ENCODE data around the gene HHAT. TPM values are rescaled to one million over a fixed set of nuclear protein-coding genes. Genes with fewer than 3 reads are reported as not detected.

Gene HHAT
- total RNA-seq, 1 donor from 2014 or later: 4.3 TPM

GRCh38 chr1:210336362-210336761 is 7.7 kb downstream of the HHAT start:
- Histone ChIP-seq H3K4me3 (no peak overlapping the region), H3K27ac (no peak overlapping the region), H3K4me1 (no peaks in the 10 kb centered on the region), H3K27me3 (no peaks in the 10 kb centered on the region), H3K9me3 (no peaks in the 10 kb centered on the region), H3K36me3 (no peaks in the 10 kb centered on the region)
- TF ChIP-seq, protein P1, sequence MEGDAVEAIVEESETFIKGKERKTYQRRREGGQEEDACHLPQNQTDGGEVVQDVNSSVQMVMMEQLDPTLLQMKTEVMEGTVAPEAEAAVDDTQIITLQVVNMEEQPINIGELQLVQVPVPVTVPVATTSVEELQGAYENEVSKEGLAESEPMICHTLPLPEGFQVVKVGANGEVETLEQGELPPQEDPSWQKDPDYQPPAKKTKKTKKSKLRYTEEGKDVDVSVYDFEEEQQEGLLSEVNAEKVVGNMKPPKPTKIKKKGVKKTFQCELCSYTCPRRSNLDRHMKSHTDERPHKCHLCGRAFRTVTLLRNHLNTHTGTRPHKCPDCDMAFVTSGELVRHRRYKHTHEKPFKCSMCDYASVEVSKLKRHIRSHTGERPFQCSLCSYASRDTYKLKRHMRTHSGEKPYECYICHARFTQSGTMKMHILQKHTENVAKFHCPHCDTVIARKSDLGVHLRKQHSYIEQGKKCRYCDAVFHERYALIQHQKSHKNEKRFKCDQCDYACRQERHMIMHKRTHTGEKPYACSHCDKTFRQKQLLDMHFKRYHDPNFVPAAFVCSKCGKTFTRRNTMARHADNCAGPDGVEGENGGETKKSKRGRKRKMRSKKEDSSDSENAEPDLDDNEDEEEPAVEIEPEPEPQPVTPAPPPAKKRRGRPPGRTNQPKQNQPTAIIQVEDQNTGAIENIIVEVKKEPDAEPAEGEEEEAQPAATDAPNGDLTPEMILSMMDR (IDR thresholded peaks at IDR 0.05): no peak
- ATAC-seq (no peak), DNase-seq (no peak)
- intact Hi-C loops (cut with DNase I): no loop called here

DNA sequence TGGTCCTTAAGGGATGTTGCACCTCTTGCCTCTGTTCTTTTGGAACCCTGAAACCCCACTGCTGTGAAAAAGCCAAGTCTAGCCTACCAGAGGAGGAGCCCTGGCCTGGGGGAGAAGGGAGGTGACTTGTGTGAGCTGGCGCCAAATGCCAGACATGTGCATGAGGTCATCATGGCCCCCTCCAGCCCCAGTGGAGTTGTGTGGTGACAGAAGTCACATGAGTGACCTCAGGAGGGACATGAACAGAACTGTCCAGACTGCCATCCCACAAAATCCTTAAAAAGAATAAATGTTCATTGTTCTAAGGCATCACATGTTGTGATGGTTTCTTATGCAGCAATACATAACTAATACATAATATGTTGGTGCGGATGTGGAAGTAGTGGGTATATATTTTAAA is 10.8 kb downstream of the HHAT start:
- TF ChIP-seq, protein P1 (IDR thresholded peaks at IDR 0.05): no peak
- Histone ChIP-seq H3K4me3 (no peak overlapping the region), H3K27ac (no peak overlapping the region), H3K4me1 (peaks cover 6% of the 10 kb centered on the region), H3K9me3 (no peaks in the 10 kb centered on the region), H3K36me3 (no peaks in the 10 kb centered on the region), H3K27me3 (no peaks in the 10 kb centered on the region)
- intact Hi-C loops (cut with DNase I): no loop called here
- ATAC-seq (no peak), DNase-seq (no peak)

DNA sequence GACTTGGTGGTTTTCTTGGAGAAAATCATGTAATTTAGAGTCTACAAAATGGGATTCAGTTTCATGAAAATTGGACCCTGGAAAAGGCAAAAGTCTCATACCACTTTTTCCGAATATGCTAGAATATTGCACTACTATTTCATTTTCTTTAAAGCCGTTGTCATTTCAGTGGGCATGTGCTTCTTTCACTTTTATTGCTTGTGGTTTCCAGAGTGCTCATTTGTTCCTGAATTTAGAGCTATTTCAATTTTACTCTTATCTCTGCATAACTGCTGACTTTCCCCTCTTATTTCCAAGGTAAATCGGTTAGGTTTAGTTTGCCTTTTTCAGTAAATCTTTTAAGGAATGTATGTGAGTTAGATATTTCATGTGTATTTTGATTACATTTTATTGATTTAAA is 11.6 kb downstream of the HHAT start:
- TF ChIP-seq, protein P1 (IDR thresholded peaks at IDR 0.05): no peak
- Histone ChIP-seq H3K4me3 (no peak overlapping the region), H3K27me3 (no peaks in the 10 kb centered on the region), H3K9me3 (no peaks in the 10 kb centered on the region), H3K36me3 (no peaks in the 10 kb centered on the region), H3K27ac (no peak overlapping the region), H3K4me1 (peaks cover 6% of the 10 kb centered on the region)
- no peak for ATAC-seq
- DNase-seq: no peak
- intact Hi-C loops (cut with DNase I): no loop called here

GRCh38 chr1:210340841-210341240 is 12.1 kb downstream of the HHAT start:
- ATAC-seq (no peak), DNase-seq (no peak)
- no peaks in the 10 kb centered on the region for H3K36me3 ChIP-seq
- TF ChIP-seq, protein P1 (IDR thresholded peaks at IDR 0.05): no peak
- H3K9me3 ChIP-seq: no peaks in the 10 kb centered on the region
- H3K27ac ChIP-seq: no peak overlapping the region
- no peak overlapping the region for H3K4me3 ChIP-seq
- peaks cover 6% of the 10 kb centered on the region for H3K4me1 ChIP-seq
- intact Hi-C loops (cut with DNase I): no loop called here
- no peaks in the 10 kb centered on the region for H3K27me3 ChIP-seq

GRCh38 chr1:210342986-210343780 is 14.5 kb downstream of the HHAT start:
- TF ChIP-seq, protein P1 (IDR thresholded peaks at IDR 0.05): no peak
- no peaks in the 10 kb centered on the region for H3K27me3 ChIP-seq
- peak overlapping the region; percentile 43 for H3K4me3 ChIP-seq
- peak overlapping the region; percentile 7 for H3K27ac ChIP-seq
- no peaks in the 10 kb centered on the region for H3K36me3 ChIP-seq
- H3K4me1 ChIP-seq: peaks cover 6% of the 10 kb centered on the region
- DNase-seq: no peak
- ATAC-seq: peak; percentile 40
- intact Hi-C loops (cut with DNase I): no loop called here
- no peaks in the 10 kb centered on the region for H3K9me3 ChIP-seq

Measured in upper lobe of right lung (tissue), 1 donor.